Measurements from ENCODE around the gene PLIN5.
"Not testable (repeated sequence)": the region's sequence is repeated elsewhere in the genome, so short reads cannot be mapped to it uniquely, and the experiment has no call there.

Gene PLIN5

DNA sequence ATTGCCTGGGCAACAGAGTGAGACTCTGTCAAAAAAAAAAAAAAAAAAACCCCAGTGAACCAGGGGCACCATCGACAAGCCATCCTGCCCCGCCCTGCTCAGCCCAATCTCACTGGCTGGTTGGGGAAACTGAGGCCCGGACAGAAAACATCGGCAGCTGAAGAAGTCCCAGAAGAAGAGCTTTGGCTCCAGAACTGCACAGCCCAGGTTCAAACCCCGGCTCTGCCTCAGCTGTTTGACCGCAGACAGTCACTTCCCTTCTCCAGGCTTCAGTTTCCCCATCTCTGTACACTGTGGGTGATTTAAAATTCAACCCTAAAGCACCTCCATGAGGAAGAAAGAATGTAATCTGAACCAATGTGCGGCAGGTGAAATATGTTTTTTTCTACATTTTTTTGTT is 33.9 kb upstream of the PLIN5 start:
- no peak for DNase-seq (ENCODE audit: low read depth)

DNA sequence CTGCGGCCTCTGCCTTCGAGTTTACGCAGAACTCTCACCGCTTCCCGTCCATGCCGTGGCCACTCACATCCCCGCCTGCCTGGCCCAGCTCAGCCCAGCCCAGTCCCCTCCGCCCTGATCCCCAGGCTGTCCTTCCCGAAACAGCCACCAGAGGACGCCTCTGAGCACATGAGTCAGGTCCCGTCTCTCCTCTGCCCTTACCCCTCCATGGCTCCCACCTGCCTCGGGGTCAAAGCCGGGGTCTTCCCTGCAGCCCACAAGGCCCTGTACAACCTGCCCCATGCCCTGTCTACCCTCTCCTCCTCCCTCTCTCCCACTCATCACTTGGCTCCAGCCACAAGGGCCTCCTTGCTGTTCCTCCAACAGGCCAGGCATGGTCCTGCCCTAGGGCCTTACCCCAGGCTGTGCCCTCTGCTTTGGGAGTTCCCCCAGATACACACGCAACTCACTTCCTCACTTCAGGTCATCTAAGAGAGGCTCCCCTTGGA is 32.6 kb upstream of the PLIN5 start:
- no peak for DNase-seq (ENCODE audit: low read depth)

DNA sequence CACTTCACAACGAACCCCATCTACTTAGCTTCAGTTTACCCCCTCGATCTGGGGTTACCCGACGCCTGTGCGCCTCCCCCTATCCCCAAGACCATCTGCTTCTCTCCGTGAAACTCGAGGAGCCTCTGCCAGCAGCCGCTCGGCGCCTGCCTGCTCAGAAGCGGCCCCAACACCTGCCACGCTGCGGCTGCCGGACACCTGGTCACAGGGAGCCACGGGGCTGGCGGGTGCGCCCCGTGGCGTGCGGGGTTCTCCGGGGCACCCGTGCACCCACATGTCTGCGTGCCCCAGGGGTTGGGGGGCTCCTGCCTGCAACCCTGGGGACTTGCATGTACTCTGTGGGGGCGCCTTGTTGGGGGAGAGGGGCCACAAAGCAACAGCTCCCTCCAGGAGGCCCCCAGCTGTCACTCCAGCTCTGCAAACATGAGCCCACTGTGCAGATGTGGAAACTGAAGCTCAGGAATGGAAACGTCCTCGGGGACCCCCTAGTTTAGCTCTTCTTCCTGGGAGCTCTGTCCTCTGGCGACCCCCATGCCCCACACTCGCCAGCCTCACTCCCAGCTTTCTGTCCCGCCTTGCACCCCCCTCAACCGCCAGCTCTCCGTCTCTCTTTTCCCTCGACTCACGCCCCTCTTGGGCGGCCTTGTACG is 31.5 kb upstream of the PLIN5 start:
- DNase-seq (ENCODE audit: low read depth) = no peak

DNA sequence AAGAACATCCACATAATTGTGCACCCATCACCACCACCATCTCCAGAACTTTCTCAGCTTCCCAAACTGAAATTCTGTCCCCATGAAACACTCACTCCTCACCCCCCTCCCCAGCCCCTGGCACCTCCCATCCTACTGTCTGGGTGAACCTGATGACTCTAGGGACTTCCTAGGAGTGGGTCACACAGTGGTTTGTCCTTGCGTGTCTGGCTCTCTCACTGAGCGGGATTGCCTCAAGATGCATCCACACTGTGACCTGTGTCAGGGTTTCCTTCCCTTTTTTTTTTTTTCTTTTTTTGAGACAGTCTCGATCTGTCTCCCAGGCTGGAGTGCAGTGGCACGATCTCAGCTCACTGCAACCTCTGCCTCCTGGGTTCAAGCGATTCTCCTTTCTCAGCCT is 28.5 kb upstream of the PLIN5 start:
- DNase-seq (ENCODE audit: low read depth) = not testable (repeated sequence)

DNA sequence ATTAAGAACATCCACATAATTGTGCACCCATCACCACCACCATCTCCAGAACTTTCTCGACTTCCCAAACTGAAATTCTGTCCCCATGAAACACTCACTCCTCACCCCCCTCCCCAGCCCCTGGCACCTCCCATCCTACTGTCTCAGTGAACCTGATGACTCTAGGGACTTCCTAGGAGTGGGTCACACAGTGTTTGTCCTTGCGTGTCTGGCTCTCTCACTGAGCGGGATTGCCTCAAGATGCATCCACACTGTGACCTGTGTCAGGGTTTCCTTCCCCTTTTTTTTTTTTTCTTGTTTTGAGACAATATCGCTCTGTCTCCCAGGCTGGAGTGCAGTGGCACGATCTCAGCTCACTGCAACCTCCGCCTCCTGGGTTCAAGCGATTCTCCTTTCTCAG is 27.1 kb upstream of the PLIN5 start:
- not testable (repeated sequence) for DNase-seq (ENCODE audit: low read depth)

DNA sequence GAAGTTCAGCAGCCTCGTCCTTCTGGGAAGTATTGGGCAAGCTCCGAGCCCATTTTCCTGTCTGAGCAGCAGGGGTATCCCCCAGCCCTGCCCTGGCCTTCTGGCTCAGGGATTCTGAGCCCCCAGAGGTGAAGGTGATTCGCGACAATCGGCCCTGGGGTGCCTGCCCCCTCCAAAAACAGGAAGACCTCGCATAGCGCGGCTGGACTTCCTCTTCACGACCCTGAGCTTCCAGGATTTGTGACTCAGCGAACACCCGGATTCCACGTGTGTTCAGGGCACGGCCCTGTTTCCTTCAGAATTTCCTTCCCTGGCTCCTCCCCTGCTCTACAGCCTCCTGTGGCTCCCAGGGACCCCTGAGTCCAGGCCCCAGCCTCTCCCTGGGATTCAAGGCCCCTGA is 24.5 kb upstream of the PLIN5 start, which contains the start of gene SEMA6B:
Gene SEMA6B, minus strand, starts transcription at position 116 of the 400 bp plus-strand sequence. CDS start 1,227 bp downstream, outside the sequence.
- no peak for DNase-seq (ENCODE audit: low read depth)

DNA sequence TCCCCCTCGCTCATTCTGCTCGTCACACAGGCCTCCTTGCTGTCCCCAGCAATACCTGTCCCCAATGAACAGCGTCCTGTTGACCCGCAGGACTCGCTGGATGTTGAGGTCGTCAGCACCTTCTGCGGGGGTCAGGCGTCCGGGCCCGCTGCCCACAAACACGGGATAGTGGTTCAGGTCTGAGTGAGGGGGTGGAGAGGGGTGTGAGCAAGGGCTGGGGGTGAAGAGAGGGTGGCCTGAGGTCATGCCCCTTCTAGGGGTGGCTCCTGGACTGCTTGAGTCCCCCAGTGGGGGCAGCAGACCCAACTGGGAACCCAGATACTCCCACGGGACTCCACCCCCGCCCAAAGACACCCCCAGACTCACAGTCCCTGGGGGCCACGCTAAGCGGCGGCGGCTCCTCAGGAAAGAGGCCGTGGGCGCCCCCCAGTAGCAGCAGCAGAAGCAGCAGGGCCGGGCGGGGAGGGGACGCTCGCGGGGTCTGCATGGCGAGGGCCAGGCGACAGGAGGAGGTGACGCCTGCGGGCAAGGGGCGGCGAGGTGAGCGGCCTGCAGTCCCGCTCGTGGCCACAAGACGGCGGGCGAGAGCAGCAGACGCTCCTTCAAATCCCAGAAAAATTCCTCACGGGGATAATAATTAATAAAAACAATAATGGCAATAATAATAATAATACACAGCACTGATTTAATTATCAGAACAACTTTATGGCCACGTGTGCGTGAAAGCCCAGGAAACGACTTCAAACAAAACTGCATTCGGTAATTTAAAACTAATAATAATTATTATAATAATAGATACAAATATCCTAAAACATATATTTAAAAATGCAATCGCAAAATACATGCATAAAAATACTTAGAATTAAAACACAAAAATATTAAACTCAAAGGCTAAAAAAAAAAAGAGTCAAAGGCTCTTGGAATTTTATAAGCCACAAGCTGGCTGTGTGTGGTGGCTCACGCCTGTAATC is 23.2 kb upstream of the PLIN5 start:
- no peak for DNase-seq (ENCODE audit: low read depth)

DNA sequence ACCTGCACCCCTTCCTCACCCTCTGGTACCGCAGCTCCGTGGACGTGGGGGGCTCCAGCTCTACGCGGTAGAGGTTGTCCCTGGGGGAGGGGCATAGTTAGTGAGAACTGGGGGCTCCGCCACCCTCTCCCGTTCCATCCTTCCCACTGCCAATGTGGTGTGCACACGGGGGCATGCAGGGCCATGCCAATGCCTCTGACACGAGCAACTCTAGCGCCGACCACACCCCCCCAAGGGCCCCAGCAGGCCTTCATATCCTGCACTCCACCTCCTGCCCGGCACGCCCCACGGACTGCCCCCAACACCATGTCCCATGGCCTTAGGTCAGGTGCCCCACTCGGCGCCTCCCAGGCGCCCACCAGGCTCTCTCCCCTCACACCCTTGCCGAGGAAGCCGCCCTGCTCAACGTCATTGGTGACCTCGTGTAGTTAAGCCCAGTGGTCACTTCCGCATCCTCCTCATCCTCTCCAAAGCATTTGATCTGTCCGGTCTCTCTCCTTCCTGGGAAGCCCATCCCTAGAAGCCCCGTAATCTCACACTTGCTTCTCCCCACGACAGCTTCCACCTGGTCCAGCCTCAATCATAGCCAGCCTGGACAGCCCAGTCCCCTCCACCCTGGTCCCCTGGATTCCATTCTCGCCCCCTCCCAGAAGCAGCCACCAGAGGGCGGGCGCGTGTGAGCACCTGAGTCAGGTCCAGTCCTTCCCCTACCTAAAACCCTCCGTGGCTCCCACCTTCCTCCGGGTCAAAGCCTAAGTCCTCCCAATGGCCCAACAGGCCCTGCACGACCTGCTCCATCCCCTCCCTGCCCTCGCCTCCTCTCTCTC is 22.3 kb upstream of the PLIN5 start:
- no peak for DNase-seq (ENCODE audit: low read depth)

DNA sequence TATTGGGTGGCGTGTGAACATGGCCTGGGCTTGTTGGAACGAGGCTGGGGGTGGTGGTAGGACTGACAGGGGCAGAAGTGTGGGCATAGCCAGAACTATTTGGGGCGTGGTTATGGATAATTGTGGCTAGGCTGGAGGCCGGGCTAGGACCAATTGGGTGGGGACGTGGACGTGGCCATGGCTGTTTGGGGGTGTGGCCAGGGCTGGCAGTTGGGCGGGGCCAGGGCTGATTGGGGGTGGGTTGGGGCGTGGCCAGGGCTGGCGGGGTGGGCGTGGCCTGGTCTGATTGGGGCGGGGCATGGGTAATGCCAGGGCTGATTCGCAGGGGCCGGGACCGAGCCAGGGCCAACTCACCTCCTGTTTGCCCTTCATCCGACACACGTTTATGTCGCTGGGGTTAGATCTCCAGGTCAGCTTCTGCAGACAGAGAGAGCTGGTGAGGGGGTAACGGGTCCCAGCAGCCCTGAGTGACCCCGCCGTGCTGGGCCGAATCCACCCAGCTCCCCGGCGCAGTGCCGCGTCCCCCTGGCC is 21.6 kb upstream of the PLIN5 start:
- no peak for DNase-seq (ENCODE audit: low read depth)

DNA sequence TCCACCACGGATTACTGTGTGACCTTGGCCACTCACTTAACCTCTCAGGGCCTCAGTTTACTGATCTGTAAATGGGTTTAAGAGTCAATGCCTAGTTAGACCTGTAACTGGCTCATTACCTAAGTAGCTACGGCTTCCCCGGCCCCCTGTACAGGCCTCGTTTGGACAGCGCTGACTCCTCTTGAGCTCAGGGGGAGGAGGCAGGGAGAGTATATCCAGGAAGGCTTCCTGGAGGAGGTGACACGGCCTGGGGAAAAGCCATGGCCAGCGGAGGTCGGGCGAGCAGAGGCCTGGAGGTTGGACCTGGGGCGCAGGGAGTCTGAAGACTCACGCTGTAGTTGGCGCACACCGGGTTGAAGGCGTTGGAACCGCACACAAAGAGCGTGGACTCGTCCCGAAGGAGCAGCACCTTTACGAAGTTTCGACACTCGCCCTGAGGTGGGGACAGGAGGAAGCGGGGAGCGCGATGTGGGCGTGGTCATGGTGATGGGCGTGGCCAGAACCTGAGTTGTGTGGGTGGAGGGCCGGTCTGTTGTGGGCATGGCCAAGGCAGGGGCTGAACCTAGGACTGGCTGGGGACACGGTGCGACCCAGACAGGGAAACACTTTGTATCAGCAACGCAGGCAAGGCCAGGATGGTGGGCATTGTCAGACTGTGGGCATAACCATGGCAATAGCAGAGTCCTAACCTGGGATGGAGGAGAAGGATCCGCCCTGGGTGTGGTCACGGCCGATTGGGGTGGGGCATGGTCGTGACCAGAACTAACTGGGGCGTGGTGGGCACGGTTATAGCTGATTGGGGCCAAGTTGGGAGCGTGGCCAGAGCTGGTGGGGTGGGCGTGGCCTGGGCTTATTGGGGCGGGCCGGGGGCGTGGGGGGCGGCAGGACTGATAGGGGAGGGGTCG is 20.9 kb upstream of the PLIN5 start:
- DNase-seq (ENCODE audit: low read depth) = no peak

DNA sequence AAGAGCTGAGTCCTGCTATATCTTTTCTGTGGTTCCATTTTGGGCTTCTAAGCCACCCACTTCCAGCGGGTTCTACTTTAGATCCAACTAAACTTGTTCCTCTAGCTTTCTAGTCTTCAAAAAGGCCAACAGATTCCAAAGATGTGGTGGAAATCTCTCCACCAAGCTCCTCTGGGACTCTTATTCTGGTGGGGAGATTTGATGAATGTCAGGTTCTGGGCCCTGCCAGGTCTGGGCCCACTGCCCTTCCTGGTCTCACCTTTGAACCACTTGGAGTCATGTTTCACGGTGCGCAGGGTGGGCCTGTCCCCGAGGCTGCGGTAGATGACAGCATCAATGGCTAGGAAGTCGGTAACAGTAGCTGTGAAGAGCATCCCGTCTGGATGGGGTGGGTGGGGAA is 19.7 kb upstream of the PLIN5 start:
- DNase-seq (ENCODE audit: low read depth) = no peak

DNA sequence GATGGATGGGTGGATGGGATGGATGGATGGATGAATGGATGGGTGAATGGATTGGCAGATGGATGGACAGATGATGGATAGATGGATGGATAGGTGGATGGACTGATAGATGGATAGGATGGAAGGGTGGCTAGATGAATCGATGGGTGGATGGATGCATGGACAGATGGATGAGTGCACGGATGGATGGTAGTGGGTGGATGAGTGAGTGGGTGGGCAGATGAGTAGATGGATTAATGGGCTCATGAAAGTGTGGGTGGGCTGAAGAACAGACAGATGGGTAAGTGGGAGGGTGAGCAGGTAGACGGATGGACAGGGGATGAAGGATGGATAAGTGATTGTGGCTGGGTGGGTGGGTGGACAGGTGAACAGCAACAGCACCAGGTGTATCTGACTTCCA is 18.8 kb upstream of the PLIN5 start:
- no peak for DNase-seq (ENCODE audit: low read depth)

DNA sequence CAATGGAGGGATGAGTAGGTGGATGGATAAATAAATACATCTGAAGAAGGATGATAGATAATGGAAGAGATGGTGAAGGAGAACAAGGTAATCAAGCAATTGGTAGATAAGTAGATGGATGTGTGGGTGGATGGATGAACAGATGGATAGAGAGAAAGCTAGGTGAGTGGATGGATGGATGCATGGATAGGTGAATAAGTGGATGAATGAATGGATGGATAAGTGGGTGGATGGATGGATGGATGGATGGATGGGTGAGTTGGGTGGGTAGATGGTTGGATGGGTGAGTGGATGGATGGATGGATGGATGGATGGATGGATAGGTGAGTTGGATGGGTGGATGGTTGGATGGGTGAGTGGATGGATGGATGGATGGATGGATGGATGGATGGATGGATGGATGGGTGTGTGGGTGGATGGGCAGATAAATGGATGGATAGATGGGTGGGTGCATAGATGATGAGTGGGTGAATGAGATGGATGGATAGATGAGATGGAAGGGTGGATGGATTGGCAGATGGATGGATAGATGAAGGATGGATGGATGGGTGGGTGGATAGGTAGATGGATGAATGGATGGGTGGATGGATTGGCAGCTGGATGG is 18.2 kb upstream of the PLIN5 start:
- no peak for DNase-seq (ENCODE audit: low read depth)

DNA sequence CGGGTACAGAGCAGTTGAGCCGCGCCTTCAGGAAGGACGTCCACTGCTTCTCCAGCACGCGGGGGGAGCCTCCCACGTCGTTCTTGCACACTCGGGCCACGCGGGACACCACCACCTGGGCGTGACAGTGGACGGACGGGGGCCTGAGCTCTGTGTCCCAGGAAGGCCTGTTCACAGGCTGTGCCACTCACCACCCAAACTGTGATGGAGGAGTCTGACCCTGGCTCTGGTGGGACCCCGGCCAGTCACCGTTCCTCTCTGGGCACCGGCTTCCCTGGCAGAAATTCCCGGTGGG is 17.4 kb upstream of the PLIN5 start:
- no peak for DNase-seq (ENCODE audit: low read depth)

DNA sequence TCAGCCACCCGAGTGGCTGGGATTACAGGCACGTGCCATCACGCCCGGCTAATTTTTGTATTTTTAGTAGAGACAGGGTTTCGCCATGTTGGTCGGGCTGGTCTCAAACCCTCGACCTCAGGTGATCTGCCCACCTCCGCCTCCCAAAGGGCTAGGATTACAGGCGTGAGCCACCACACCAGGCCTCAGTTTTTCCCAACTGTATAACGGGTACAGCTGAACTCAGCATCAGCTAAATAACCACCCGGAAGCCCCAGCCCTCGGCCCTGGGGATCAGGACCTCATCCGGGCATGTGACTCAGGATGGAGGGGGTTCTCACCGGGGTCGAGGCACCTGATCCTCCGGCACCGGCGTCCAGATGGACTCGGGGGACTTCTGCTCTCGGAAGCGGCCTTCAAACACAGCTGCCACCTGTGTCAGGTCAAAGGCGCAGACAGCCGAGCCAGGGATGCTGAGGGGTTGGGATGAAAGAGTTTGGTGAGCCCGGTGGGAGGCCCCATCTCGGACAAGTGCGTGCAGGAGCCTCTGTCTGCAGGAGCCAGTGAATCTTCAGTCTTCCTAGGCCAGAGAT is 15.5 kb upstream of the PLIN5 start:
- no peak for DNase-seq (ENCODE audit: low read depth)

DNA sequence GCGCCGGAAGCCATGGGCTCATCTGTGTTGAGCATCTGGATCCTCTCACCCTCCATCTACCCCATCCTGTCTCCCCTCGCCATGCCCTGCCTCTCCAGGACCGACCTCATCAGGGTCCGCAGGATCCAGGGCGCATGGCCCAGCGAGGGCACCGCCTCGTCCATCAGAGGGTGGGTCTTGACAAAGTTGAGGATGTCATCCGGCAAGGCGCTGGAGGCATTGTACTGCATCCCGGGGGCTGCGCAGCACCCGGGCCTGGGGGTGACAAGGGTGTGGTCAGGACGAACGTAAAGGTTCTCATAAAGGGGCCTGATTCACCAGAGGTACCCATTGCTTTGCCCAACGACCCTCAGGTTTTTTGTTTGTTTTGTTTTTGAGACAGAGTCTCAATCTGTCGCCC is 15.0 kb upstream of the PLIN5 start:
- no peak for DNase-seq (ENCODE audit: low read depth)

DNA sequence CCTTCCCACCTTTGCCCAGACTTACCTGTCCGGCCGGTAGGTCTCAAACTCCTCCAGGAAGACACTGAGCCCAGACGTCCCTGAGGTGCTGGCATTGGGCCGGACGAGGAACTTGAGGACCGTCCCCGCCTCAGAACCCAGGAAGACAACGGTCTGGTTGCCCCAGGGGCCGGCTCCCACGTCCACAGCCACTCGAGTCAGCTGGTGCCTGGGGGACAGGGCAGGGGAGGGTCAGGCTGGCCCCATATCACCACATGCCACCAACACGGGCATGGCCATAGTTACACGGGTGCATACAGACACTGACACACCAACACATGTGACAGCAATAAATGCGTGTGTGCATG is 13.2 kb upstream of the PLIN5 start:
- DNase-seq (ENCODE audit: low read depth) = no peak

DNA sequence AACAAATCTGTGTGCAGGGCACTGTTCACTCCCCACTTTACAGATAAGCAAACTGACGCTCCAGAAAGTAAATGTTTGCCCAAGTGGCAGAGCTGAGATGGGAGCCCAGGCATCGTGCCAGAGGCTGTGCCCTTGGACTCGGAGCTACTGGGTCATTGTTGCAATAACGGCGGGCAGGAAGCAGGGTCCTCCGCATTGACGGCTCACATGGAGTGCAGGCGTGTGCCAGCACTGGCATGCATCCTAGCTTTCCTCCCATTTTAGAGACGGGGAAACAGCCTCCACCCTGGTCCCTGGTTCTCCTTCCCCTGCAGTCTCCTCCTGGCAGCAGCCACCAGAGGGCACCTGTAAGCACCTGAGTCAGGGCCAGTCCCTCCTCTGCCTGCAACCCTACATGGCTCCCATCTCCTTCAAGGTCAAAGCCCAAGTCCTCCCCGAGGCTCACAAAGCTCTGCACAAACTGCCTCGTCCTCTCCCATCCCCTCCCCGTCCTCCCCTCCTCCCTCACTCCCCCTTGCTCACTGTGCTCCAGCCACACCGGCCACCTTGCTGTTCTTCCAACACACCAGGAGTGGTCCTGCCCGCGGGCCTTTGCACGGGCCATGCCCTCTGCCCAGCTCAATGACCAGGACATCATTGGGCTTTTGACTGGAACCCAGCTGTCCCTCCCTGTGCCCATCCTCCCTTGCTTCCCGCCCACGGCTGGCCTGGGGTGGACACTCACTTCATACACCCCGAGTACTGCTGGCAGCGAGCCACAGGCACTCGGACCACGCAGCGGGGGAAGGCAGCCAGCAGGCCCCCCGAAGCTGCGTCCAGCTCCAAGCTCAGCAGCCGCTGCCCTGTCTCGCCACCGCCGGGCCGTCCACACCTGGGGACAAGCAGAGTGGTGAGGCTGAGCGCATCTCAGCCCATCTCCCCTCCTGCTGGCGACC is 12.5 kb upstream of the PLIN5 start:
- no peak for DNase-seq (ENCODE audit: low read depth)

All from HS-5 (cell line).